ENCODE data around the gene SAMD1. TPM values are rescaled to one million over a fixed set of nuclear protein-coding genes. Genes with fewer than 3 reads are reported as not detected.

SAMD1 gene
- total and polyA plus RNA-seq, 9 of the 15 experiments (the other 6 are each of a cell fraction or from before 2014, with no cell fraction given), result 2.9 to 96.0 (median 43.5) TPM

- H3K9ac ChIP-seq (ENCODE audit: insufficient read depth in 1 of 2, low read depth in 2 of 2, low read length in 2 of 2), result no peak overlapping the region
- no peak overlapping the region for H3K4me2 ChIP-seq (ENCODE audit: insufficient read depth, low read length)
- CTCF ChIA-PET (ENCODE audit: low intra/inter-chr PET ratio), result no interaction called here
- DNase-seq (ENCODE audit: extremely low read depth in 1 of 4, low spot score in 3 of 4) (no peak), ATAC-seq (no peak), FAIRE-seq (peak; percentile 54)
- peaks cover 5 to 36% of the 10 kb centered on the region in 2 experiments; a peak in 3 of 5 replicates for H3K4me1 ChIP-seq (replicated peaks in 1 of 2; ENCODE audit: control insufficient read depth in 2 of 2, insufficient read depth in 2 of 2, low read length in 2 of 2)
- POLR2A ChIA-PET, result interaction anchor here (0.7 to 1.5 kb wide), 2 partner anchors 44 to 58 kb away, joined by 5 read pairs; no protein-coding TSS in a partner anchor
- H3K4me3 ChIP-seq, result no peak overlapping the region
- no peak overlapping the region for H3K27ac ChIP-seq (ENCODE audit: extremely low read depth, low read depth, low read length)
- no peak overlapping the region for H2AFZ ChIP-seq (ENCODE audit: low read depth, low read length)
- no TSS peak for BruUV-seq (replicated peaks)
- in situ Hi-C loops (cut with MboI) (no loop called here), intact Hi-C loops (cut with micrococcal nuclease) (no loop called here)
- peaks cover 15% of the 10 kb centered on the region; the same call in 2 of the 3 replicates for H3K36me3 ChIP-seq (ENCODE audit: control insufficient read depth, insufficient read depth, low read length)
- H3K27me3 ChIP-seq (ENCODE audit: control insufficient read depth in 2 of 2, insufficient read depth in 2 of 2, low read length in 2 of 2), result no peaks in the 10 kb centered on the region
- H4K20me1 ChIP-seq (replicated peaks; ENCODE audit: control insufficient read depth, insufficient read depth, low read length), result no peaks in the 10 kb centered on the region
- no peaks in the 10 kb centered on the region for H3K9me1 ChIP-seq (ENCODE audit: control insufficient read depth, insufficient read depth, low read length)
- 98% methylated on average over 9 of the region's 9 CpGs for whole genome bisulfite sequencing (ENCODE audit: insufficient coverage, low coverage, missing lambda C conversion rate)
- H3K79me2 ChIP-seq (ENCODE audit: control insufficient read depth, insufficient read depth, low read length), result peaks cover 11% of the 10 kb centered on the region
- peaks cover 10% of the 10 kb centered on the region for H3K9me3 ChIP-seq (replicated peaks; ENCODE audit: control insufficient read depth, insufficient read depth, low read depth, low read length)
- no peak for TF ChIP-seq PHF8 (IDR thresholded peaks at IDR 0.05; ENCODE audit: borderline replicate concordance, low read length)
- TF ChIP-seq ZNF134 (CRISPR knock-in tag; conservative IDR thresholded peaks at IDR 0.05), result no peak
- peak; percentile 86 for TF ChIP-seq CBX5 (IDR thresholded peaks at IDR 0.05; ENCODE audit: borderline replicate concordance, low read depth)
- TF ChIP-seq SMC3 (conservative IDR thresholded peaks at IDR 0.05; ENCODE audit: insufficient read depth, low read depth, low read length), result no peak
- TF ChIP-seq, protein P1, sequence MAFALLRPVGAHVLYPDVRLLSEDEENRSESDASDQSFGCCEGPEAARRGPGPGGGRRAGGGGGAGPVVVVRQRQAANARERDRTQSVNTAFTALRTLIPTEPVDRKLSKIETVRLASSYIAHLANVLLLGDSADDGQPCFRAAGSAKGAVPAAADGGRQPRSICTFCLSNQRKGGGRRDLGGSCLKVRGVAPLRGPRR (CRISPR knock-in tag; IDR thresholded peaks at IDR 0.05), result no peak
- TF ChIP-seq ZNF507 (tag; conservative IDR thresholded peaks at IDR 0.05), result peak; percentile 100
- TF ChIP-seq, protein P2, sequence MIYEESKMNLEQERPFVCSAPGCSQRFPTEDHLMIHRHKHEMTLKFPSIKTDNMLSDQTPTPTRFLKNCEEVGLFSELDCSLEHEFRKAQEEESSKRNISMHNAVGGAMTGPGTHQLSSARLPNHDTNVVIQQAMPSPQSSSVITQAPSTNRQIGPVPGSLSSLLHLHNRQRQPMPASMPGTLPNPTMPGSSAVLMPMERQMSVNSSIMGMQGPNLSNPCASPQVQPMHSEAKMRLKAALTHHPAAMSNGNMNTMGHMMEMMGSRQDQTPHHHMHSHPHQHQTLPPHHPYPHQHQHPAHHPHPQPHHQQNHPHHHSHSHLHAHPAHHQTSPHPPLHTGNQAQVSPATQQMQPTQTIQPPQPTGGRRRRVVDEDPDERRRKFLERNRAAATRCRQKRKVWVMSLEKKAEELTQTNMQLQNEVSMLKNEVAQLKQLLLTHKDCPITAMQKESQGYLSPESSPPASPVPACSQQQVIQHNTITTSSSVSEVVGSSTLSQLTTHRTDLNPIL (CRISPR knock-in tag; IDR thresholded peaks at IDR 0.05), result no peak
- no peak for TF ChIP-seq CBFA2T3 (IDR thresholded peaks at IDR 0.05)
- TF ChIP-seq ZNF766 (CRISPR knock-in tag; conservative IDR thresholded peaks at IDR 0.05), result no peak
- TF ChIP-seq BRD9 (IDR thresholded peaks at IDR 0.05; ENCODE audit: low read depth, partially characterized antibody), result no peak
- peak; percentile 92 for TF ChIP-seq TRIM28 (IDR thresholded peaks at IDR 0.05)
- no peak for TF ChIP-seq ZNF175 (CRISPR knock-in tag; IDR thresholded peaks at IDR 0.05; ENCODE audit: low read depth)
- no peak for TF ChIP-seq SNRNP70 (optimal IDR thresholded peaks at IDR 0.05; ENCODE audit: low read depth, low read length)
- no peak for TF ChIP-seq CBFA2T2 (conservative IDR thresholded peaks at IDR 0.05)
- no peak for TF ChIP-seq NR1H2 (CRISPR knock-in tag; IDR thresholded peaks at IDR 0.05)
- TF ChIP-seq ZKSCAN1 (IDR thresholded peaks at IDR 0.05; ENCODE audit: low read depth, low read length), result no peak
- TF ChIP-seq SUPT5H (IDR thresholded peaks at IDR 0.05), result 0 out of 2 replicates have a peak, but pooled peaks have one; percentile 18
- no peak for TF ChIP-seq TBP (optimal IDR thresholded peaks at IDR 0.05; ENCODE audit: low read depth, low read length)
- TF ChIP-seq ZNF354B (CRISPR knock-in tag; IDR thresholded peaks at IDR 0.05), result peak; percentile 100
- no peak for TF ChIP-seq IRF2 (CRISPR knock-in tag; IDR thresholded peaks at IDR 0.05)
- TF ChIP-seq LCOR (CRISPR knock-in tag; IDR thresholded peaks at IDR 0.05), result no peak
- no peak for TF ChIP-seq DDX20 (tag; IDR thresholded peaks at IDR 0.05; ENCODE audit: low read depth)
- no peak for TF ChIP-seq CREM (IDR thresholded peaks at IDR 0.05; ENCODE audit: low read depth)
- TF ChIP-seq ZNF253 (CRISPR knock-in tag; conservative IDR thresholded peaks at IDR 0.05), result no peak
- no peak for TF ChIP-seq KDM4B (IDR thresholded peaks at IDR 0.05; ENCODE audit: borderline replicate concordance in 2 of 2, low read depth in 1 of 2)
- no peak for TF ChIP-seq ZNF778 (CRISPR knock-in tag; IDR thresholded peaks at IDR 0.05)
Measured at GRCh38 chr19:14093117-14093823, 2.7 kb upstream of the SAMD1 start.
